Measurements from ENCODE around the gene IL4. TPM values are rescaled to one million over a fixed set of nuclear protein-coding genes. Genes with fewer than 3 reads are reported as not detected.
"Not testable (repeated sequence)": the region's sequence is repeated elsewhere in the genome, so short reads cannot be mapped to it uniquely, and the experiment has no call there.

IL4 gene
- total RNA-seq, 2 experiments from 2014 or later = 0.72 to 1.4 TPM

DNA sequence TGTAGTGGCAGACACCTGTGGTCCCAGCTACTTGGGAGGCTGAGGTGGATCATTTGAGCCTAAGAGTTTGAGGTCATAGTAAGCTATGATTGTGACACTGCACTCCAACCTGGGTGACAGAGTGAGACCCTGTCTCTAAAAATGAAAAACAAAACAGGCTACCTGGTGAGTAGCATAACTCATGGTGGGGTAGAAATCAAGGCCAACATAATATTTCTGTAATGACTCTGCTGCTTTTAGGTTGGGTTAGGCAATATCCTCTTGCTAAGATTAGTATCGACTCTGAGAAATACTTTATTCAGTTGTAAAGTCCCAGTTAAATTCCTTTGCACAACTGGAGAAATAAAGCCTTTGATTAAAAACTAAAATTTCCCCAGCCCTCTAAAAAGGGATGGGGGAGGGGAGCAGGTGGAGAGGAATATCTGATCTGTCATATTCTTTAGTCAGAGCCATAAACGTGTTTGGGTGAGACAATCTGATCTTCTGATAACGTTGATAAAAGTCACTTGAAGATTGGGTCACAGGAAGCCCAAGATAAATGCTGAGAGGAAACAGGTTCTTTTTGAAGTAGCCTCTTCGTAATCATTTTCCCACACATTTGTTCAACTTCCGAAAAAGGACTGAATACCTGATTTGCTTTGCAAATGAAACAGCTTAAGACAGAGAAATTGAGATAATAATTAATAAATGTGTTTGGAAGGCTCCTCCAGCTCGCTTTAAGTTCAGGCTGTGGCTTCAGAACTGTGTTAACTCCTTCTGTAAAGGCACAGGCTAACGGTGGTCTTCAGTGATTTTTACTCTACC is 14.9 kb downstream of the IL4 start:
- POLR2A ChIA-PET = interaction anchor here (0.6 to 1.6 kb wide), 7 partner anchors 10 to 596 kb away, joined by 3 to 6 read pairs (median 3); partner anchors contain the start of genes IL4 and KIF3A
- Mint-ChIP-seq H3K4me3 (no peak overlapping the region), H3K9me3 (no peaks in the 10 kb centered on the region), H3K36me3 (ENCODE audit: low read depth) (peaks cover 5% of the 10 kb centered on the region), H3K27me3 (no peaks in the 10 kb centered on the region), H3K4me1 (ENCODE audit: low read depth) (peaks cover 40% of the 10 kb centered on the region), H3K27ac (peak overlapping the region; percentile 62)
- CTCF ChIA-PET = interaction anchor here (0.8 to 1.5 kb wide), 3 partner anchors 15 to 131 kb away, joined by 3 read pairs; partner anchors contain the start of gene IL4
- DNase-seq = peak; percentile 55
- intact Hi-C loops (cut with micrococcal nuclease) = loop anchor here (5.0 kb wide), 1 partner anchor 46 kb away; no protein-coding TSS in a partner anchor
- peak; percentile 49 for ATAC-seq
- TF ChIP-seq, protein P1, sequence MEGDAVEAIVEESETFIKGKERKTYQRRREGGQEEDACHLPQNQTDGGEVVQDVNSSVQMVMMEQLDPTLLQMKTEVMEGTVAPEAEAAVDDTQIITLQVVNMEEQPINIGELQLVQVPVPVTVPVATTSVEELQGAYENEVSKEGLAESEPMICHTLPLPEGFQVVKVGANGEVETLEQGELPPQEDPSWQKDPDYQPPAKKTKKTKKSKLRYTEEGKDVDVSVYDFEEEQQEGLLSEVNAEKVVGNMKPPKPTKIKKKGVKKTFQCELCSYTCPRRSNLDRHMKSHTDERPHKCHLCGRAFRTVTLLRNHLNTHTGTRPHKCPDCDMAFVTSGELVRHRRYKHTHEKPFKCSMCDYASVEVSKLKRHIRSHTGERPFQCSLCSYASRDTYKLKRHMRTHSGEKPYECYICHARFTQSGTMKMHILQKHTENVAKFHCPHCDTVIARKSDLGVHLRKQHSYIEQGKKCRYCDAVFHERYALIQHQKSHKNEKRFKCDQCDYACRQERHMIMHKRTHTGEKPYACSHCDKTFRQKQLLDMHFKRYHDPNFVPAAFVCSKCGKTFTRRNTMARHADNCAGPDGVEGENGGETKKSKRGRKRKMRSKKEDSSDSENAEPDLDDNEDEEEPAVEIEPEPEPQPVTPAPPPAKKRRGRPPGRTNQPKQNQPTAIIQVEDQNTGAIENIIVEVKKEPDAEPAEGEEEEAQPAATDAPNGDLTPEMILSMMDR (IDR thresholded peaks at IDR 0.05) = no peak

DNA sequence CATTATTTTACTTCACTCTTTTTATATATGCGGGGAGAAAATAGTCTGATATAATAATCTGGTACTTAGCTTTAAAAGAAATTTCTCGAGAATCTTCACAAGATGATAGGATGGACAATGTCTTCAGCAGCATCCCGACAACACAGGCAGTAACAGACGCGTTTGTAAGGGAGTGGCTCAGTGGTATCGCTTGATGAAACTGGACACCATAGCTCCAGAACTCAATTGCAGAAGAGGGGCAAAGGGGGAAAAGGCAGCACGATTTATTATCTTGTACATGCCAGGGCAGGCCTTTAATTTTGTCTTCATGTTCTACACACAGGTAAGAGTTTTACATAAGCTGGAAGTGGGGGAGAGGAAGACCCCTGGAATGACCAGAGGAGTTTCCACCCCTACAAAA is 15.7 kb downstream of the IL4 start:
- TF ChIP-seq, protein P1 (IDR thresholded peaks at IDR 0.05) = no peak
- Mint-ChIP-seq H3K9me3 (no peaks in the 10 kb centered on the region), H3K4me3 (no peak overlapping the region), H3K27me3 (no peaks in the 10 kb centered on the region), H3K4me1 (ENCODE audit: low read depth) (peaks cover 37% of the 10 kb centered on the region), H3K36me3 (ENCODE audit: low read depth) (peaks cover 6% of the 10 kb centered on the region), H3K27ac (peak overlapping the region; percentile 23)
- ChIA-PET POLR2A (interaction anchor here (0.6 to 1.6 kb wide), 4 partner anchors 11 to 223 kb away, joined by 3 to 6 read pairs (median 4); no protein-coding TSS in a partner anchor), CTCF (interaction anchor here (0.8 to 1.5 kb wide), 2 partner anchors 15 to 131 kb away, joined by 3 read pairs; partner anchors contain the start of gene IL4)
- ATAC-seq = no peak
- intact Hi-C loops (cut with micrococcal nuclease) = loop anchor here (5.0 kb wide), 1 partner anchor 47 kb away; no protein-coding TSS in a partner anchor
- no peak for DNase-seq

DNA sequence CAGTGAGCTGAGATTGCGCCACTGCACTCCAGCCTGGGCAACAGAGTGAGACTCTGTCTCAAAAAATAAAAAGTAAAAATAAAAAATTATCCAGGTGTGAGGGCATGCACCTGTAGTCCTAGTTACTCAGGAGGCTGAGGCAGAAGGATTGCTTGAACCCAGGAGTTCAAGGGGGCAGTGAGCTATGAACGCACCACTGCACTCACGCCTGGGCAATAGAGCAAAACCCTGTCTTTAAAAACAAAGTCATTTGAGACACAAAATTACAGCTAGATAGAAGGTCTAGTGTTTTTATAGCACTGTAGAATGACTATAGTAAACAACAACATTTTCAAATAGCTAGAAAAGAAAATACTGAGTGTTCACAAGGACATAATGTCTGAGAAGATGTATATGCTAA is 16.4 kb downstream of the IL4 start:
- DNase-seq = no peak
- peaks cover 8% of the 10 kb centered on the region for H3K36me3 Mint-ChIP-seq (ENCODE audit: low read depth)
- ChIA-PET POLR2A (interaction anchor here (0.6 kb wide), 1 partner anchor 223 kb away, joined by 3 read pairs; no protein-coding TSS in a partner anchor), CTCF (no interaction called here)
- ATAC-seq = no peak
- no peak overlapping the region for H3K27ac Mint-ChIP-seq
- H3K9me3 Mint-ChIP-seq = no peaks in the 10 kb centered on the region
- no peak overlapping the region for H3K4me3 Mint-ChIP-seq
- TF ChIP-seq, protein P1 (IDR thresholded peaks at IDR 0.05) = no peak
- peaks cover 31% of the 10 kb centered on the region for H3K4me1 Mint-ChIP-seq (ENCODE audit: low read depth)
- intact Hi-C loops (cut with micrococcal nuclease) = no loop called here
- no peaks in the 10 kb centered on the region for H3K27me3 Mint-ChIP-seq

DNA sequence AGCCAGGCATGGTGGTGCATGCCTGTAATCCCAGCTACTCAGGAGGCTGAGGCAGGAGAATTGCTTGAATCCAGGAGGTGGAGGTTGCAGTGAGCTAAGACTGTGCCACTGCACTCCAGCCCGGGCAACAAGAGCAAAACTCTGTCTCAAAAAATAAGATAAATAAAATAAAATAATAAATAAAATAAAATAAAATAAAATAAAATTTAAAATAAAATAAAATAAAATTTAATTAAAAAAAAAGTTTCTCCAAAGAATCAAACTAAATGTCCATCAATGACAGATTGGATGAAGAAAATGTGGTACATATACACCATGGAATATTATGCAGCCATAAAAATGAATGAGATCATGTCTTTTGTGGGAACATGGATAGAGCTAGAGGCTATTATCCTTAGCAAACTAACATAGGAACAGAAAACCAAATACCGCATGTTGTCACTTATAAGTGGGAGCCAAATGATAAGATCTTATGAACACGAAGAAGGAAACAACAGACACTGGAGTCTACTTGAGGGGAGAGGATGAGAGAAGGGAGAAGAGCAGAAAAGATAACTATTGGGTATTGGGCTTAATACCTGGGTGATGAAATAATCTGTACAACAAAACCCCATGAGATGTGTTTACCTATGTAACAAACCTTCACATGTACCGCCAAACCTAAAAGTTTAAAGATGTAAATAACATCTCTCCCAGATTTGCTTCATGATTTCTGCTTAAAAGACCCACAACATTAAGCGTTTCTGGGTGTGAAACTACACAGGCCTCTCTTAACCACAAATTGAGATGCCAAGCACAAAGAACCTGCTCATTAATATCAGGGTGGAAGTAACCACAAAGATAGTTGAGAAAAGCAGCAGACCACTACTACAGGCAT is 18.2 kb downstream of the IL4 start:
- Mint-ChIP-seq H3K27ac (peak overlapping the region; percentile 17), H3K36me3 (ENCODE audit: low read depth) (peaks cover 14% of the 10 kb centered on the region), H3K4me1 (ENCODE audit: low read depth) (peaks cover 26% of the 10 kb centered on the region)
- H3K4me3 Mint-ChIP-seq; H3K9me3 Mint-ChIP-seq; intact Hi-C loops (cut with micrococcal nuclease); ATAC-seq; DNase-seq; H3K27me3 Mint-ChIP-seq; POLR2A ChIA-PET: not testable (repeated sequence)
- CTCF ChIA-PET = interaction anchor here (1.0 kb wide), 1 partner anchor 28 kb away, joined by 3 read pairs; no protein-coding TSS in a partner anchor

DNA sequence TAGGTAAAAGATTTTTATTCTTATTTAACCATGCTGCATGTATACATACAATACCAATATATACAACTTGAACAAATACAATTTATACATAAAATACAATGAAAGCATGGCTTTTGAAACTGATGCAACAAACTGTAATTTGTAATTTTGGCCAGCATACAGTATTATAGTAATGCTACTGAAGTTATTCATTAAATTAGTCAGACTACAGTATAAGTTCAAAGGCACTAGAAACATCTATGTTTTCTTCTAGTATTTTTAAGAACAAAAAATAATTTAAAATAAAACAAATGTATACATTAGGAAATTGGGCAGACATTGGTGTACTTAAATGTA is 18.8 kb downstream of the IL4 start:
- no peak for ATAC-seq
- H3K36me3 Mint-ChIP-seq (ENCODE audit: low read depth) = peaks cover 16% of the 10 kb centered on the region
- ChIA-PET CTCF (no interaction called here), POLR2A (no interaction called here)
- H3K4me3 Mint-ChIP-seq = no peak overlapping the region
- peaks cover 25% of the 10 kb centered on the region for H3K4me1 Mint-ChIP-seq (ENCODE audit: low read depth)
- H3K9me3 Mint-ChIP-seq = no peaks in the 10 kb centered on the region
- no peak for DNase-seq
- peak overlapping the region; percentile 17 for H3K27ac Mint-ChIP-seq
- no peaks in the 10 kb centered on the region for H3K27me3 Mint-ChIP-seq
- TF ChIP-seq, protein P1 (IDR thresholded peaks at IDR 0.05) = no peak
- intact Hi-C loops (cut with micrococcal nuclease) = no loop called here

Data from activated CD8-positive, alpha-beta T cell treated with anti-CD3 and anti-CD28 coated beads for 36 hours (primary cell).